Mesenchymal stem cell (in vitro differentiated cells and primary cell): ENCODE data around the gene MRPS12.

ENCODE experiments used
- DNase-seq: peaks from one replicate; pipeline ENCODE4 v3.0.0-alpha.2; 2013
- H2AFZ ChIP-seq: one replicate; pipeline ENCODE4 v1.6.1; 2013; ENCODE audit warnings: low read depth, mild to moderate bottlenecking, control low read depth, inconsistent platforms, low read length, moderate library complexity
- H2AK5ac ChIP-seq: 2 replicates; pipeline ENCODE4 v1.6.1; 2013; ENCODE audit warnings: low read length, moderate library complexity, mild to moderate bottlenecking, inconsistent platforms; ENCODE audit not compliant: severe bottlenecking
- H2BK120ac ChIP-seq: one replicate; pipeline ENCODE4 v1.6.1; 2013; ENCODE audit warnings: low read depth, mild to moderate bottlenecking, inconsistent platforms, low read length, moderate library complexity
- H2BK12ac ChIP-seq, 2 experiments: one replicate each; pipeline ENCODE4 v1.6.1; 2013; ENCODE audit warnings: inconsistent platforms in 2 of 2, low read length in 2 of 2, mild to moderate bottlenecking in 2 of 2, moderate library complexity in 2 of 2, control low read depth in 1 of 2
- H2BK15ac ChIP-seq: one replicate; pipeline ENCODE4 v1.6.1; 2013; ENCODE audit warnings: mild to moderate bottlenecking, low read depth, inconsistent platforms; ENCODE audit not compliant: poor library complexity, severe bottlenecking
- H2BK5ac ChIP-seq: 2 replicates; pipeline ENCODE4 v1.6.1; 2013; ENCODE audit warnings: low read depth, mild to moderate bottlenecking, low read length, control low read depth, inconsistent platforms; ENCODE audit not compliant: poor library complexity, severe bottlenecking
- H3K14ac ChIP-seq, 2 experiments: one replicate each; pipeline ENCODE4 v1.6.1; 2013; ENCODE audit warnings: inconsistent platforms in 2 of 2, low read length in 2 of 2, control low read depth in 1 of 2, mild to moderate bottlenecking in 1 of 2, moderate library complexity in 1 of 2
- H3K18ac ChIP-seq, 2 experiments: one replicate each; pipeline ENCODE4 v1.6.1; 2013; ENCODE audit warnings: inconsistent platforms in 2 of 2, low read length in 2 of 2, control low read depth in 1 of 2, low read depth in 1 of 2, mild to moderate bottlenecking in 1 of 2
- H3K23ac ChIP-seq, 2 experiments: one replicate each; pipeline ENCODE4 v1.6.1; 2013; ENCODE audit warnings: inconsistent platforms in 2 of 2, low read length in 2 of 2, mild to moderate bottlenecking in 2 of 2, moderate library complexity in 2 of 2, control low read depth in 1 of 2
- H3K27ac ChIP-seq: 2 replicates; pipeline ENCODE4 v1.5.1; 2013; ENCODE audit warnings: mild to moderate bottlenecking, moderate library complexity, low read length, control low read depth, inconsistent platforms; ENCODE audit not compliant: poor library complexity, severe bottlenecking
- H3K27me3 ChIP-seq, 2 experiments: 2 replicates each; pipeline versions ENCODE4 v1.6.1 to v1.7.0; 2013; ENCODE audit warnings: low read length in 2 of 2, mild to moderate bottlenecking in 2 of 2, moderate library complexity in 2 of 2, control low read depth in 1 of 2, inconsistent platforms in 1 of 2; ENCODE audit not compliant: control insufficient read depth in 1 of 2, insufficient read depth in 1 of 2
- H3K36me3 ChIP-seq, 2 experiments: 2 replicates each; pipeline versions ENCODE4 v1.6.1 to v1.7.0; 2013; ENCODE audit warnings: low read length in 2 of 2, control low read depth in 1 of 2, inconsistent platforms in 1 of 2, low read depth in 1 of 2, mild to moderate bottlenecking in 1 of 2; ENCODE audit not compliant: insufficient read depth in 2 of 2, control insufficient read depth in 1 of 2
- H3K4ac ChIP-seq, 2 experiments: one replicate each; pipeline ENCODE4 v1.6.1; 2013; ENCODE audit warnings: inconsistent platforms in 2 of 2, low read length in 2 of 2, mild to moderate bottlenecking in 2 of 2, moderate library complexity in 2 of 2, control low read depth in 1 of 2, low read depth in 1 of 2
- H3K4me1 ChIP-seq: 2 replicates; pipeline ENCODE4 v1.6.1; 2013; ENCODE audit warnings: low read depth, low read length, control low read depth; ENCODE audit not compliant: control insufficient read depth, insufficient read depth
- H3K4me2 ChIP-seq: 2 replicates; pipeline ENCODE4 v1.6.1; 2013; ENCODE audit warnings: low read length, mild to moderate bottlenecking, inconsistent platforms; ENCODE audit not compliant: poor library complexity, severe bottlenecking
- H3K4me3 ChIP-seq, 2 experiments: 2 replicates each; pipeline versions ENCODE4 v1.5.1 to v1.7.0; 2013; ENCODE audit warnings: low read length in 2 of 2, mild to moderate bottlenecking in 2 of 2, control low read depth in 1 of 2, low read depth in 1 of 2; ENCODE audit not compliant: insufficient read depth in 1 of 2
- H3K79me1 ChIP-seq: replicated peaks from 2 replicates; pipeline ENCODE4 v1.6.1; 2013; ENCODE audit warnings: mild to moderate bottlenecking, control low read depth, low read length, inconsistent platforms; ENCODE audit not compliant: poor library complexity, severe bottlenecking
- H3K9ac ChIP-seq: 2 replicates; pipeline ENCODE4 v1.7.0; 2013; ENCODE audit warnings: mild to moderate bottlenecking, low read length, moderate library complexity
- H3K9me3 ChIP-seq: 2 replicates; pipeline ENCODE4 v1.7.0; 2013; ENCODE audit warnings: mild to moderate bottlenecking, low read length; ENCODE audit not compliant: control insufficient read depth
- H4K8ac ChIP-seq: one replicate; pipeline ENCODE4 v1.6.1; 2013; ENCODE audit warnings: inconsistent platforms, mild to moderate bottlenecking, low read length, moderate library complexity
- H4K91ac ChIP-seq: one replicate; pipeline ENCODE4 v1.6.1; 2013; ENCODE audit warnings: mild to moderate bottlenecking, low read length, inconsistent platforms
- WGBS: methylation state at CpG from one replicate; pipeline ENCODE4 v1.1.7; 2013; ENCODE audit warnings: mixed read lengths; 5-methylcytosine and 5-hydroxymethylcytosine counted together

MRPS12 gene

DNA sequence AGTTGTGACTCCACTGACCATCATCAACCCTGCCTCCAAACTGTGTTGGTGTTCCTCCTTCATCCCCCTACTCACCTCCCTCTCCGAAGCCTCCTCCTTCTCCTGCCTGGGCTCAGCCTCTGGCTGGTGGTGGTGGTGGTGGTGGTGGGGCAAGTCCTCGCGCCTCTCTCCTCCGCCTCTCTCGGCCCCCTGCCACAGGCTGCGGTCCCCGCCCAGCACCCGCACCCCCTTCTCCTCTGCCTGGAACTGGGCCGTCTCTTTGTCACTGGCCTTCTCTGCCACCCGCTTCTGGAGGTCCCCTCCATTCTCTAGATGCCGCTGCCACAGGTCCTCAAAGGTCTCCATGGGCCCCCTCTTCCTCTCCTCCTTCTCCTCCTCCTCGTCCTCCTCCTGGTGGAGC lies 20.3 kb upstream of the MRPS12 start:
- no peak for DNase-seq
- Histone ChIP-seq H2BK12ac (no peak overlapping the region), H3K9me3 (no peaks in the 10 kb centered on the region), H3K18ac (no peak overlapping the region), H4K8ac (no peak overlapping the region), H3K4me1 (peaks cover 4% of the 10 kb centered on the region), H2BK5ac (no peak overlapping the region), H3K4me2 (no peak overlapping the region), H3K9ac (no peak overlapping the region), H2BK15ac (no peak overlapping the region), H4K91ac (no peak overlapping the region), H3K23ac (no peak overlapping the region), H3K79me1 (peaks cover 4% of the 10 kb centered on the region), H3K27me3 (peaks cover 6 to 8% of the 10 kb centered on the region in 2 experiments), H3K27ac (no peak overlapping the region), H2BK120ac (no peak overlapping the region), H2AK5ac (no peak overlapping the region), H3K4me3 (no peak overlapping the region), H3K36me3 (peaks cover 21 to 32% of the 10 kb centered on the region in 2 experiments), H3K4ac (no peak overlapping the region), H2AFZ (no peak overlapping the region), H3K14ac (no peak overlapping the region)
- 98% methylated on average over 11 of the region's 12 CpGs for WGBS

- Histone ChIP-seq H2AK5ac (no peak overlapping the region), H2BK12ac (no peak overlapping the region), H2BK5ac (no peak overlapping the region), H3K18ac (no peak overlapping the region), H3K14ac (peak overlapping the region in 1 of 2 experiments; percentile 37), H3K4me2 (no peak overlapping the region), H3K27ac (no peak overlapping the region), H3K27me3 (peaks cover 6 to 8% of the 10 kb centered on the region in 2 experiments), H3K79me1 (no peaks in the 10 kb centered on the region), H3K23ac (no peak overlapping the region), H3K4me1 (peaks cover 4% of the 10 kb centered on the region), H3K4me3 (no peak overlapping the region), H3K36me3 (peaks cover 17 to 33% of the 10 kb centered on the region in 2 experiments), H4K8ac (no peak overlapping the region), H2BK120ac (no peak overlapping the region), H2AFZ (no peak overlapping the region), H4K91ac (no peak overlapping the region), H3K9me3 (no peaks in the 10 kb centered on the region), H3K4ac (no peak overlapping the region), H2BK15ac (no peak overlapping the region), H3K9ac (no peak overlapping the region)
- DNase-seq, result no peak
- 75% methylated on average over 16 of the region's 16 CpGs for WGBS
Observed at GRCh38 chr19:38911388-38912001, 19.2 kb upstream of the MRPS12 start.

GRCh38 chr19:38912600-38913514 lies 17.9 kb upstream of the MRPS12 start:
- H3K79me1 ChIP-seq, result no peaks in the 10 kb centered on the region
- H2BK120ac ChIP-seq, result no peak overlapping the region
- peaks cover 6 to 8% of the 10 kb centered on the region in 2 experiments for H3K27me3 ChIP-seq
- no peak overlapping the region for H3K23ac ChIP-seq
- H3K4me2 ChIP-seq, result no peak overlapping the region
- no peak overlapping the region for H2BK15ac ChIP-seq
- no peak overlapping the region for H3K27ac ChIP-seq
- H2AFZ ChIP-seq, result no peak overlapping the region
- H4K91ac ChIP-seq, result no peak overlapping the region
- H3K36me3 ChIP-seq, result peaks cover 5 to 20% of the 10 kb centered on the region in 2 experiments
- no peak overlapping the region for H3K18ac ChIP-seq
- no peak for DNase-seq
- H3K4me3 ChIP-seq, result no peak overlapping the region
- H2BK5ac ChIP-seq, result no peak overlapping the region
- H3K9ac ChIP-seq, result no peak overlapping the region
- H3K14ac ChIP-seq, result no peak overlapping the region
- no peak overlapping the region for H2AK5ac ChIP-seq
- H3K4me1 ChIP-seq, result peaks cover 4% of the 10 kb centered on the region
- H3K9me3 ChIP-seq, result no peaks in the 10 kb centered on the region
- no peak overlapping the region for H3K4ac ChIP-seq
- H2BK12ac ChIP-seq, result no peak overlapping the region
- 85% methylated on average over 12 of the region's 12 CpGs for WGBS
- H4K8ac ChIP-seq, result no peak overlapping the region

- Histone ChIP-seq H3K36me3 (peaks cover under 1 to 18% of the 10 kb centered on the region in 2 experiments), H3K27me3 (peaks cover 6 to 8% of the 10 kb centered on the region in 2 experiments), H3K4me1 (peaks cover 4% of the 10 kb centered on the region), H3K79me1 (no peaks in the 10 kb centered on the region), H2AFZ (no peak overlapping the region), H2AK5ac (no peak overlapping the region), H3K23ac (no peak overlapping the region), H3K18ac (no peak overlapping the region), H3K9me3 (no peaks in the 10 kb centered on the region), H4K8ac (no peak overlapping the region), H2BK120ac (no peak overlapping the region), H4K91ac (no peak overlapping the region), H3K4ac (no peak overlapping the region), H2BK15ac (no peak overlapping the region), H2BK12ac (no peak overlapping the region), H3K14ac (no peak overlapping the region), H3K9ac (no peak overlapping the region), H3K4me3 (no peak overlapping the region), H2BK5ac (no peak overlapping the region), H3K4me2 (no peak overlapping the region), H3K27ac (no peak overlapping the region)
- WGBS, result 96% methylated on average over 8 of the region's 8 CpGs
- DNase-seq, result no peak
Observed at GRCh38 chr19:38913958-38914357, 16.8 kb upstream of the MRPS12 start.
